HepG2 (cell line): ENCODE results near the gene TNFAIP3. TPM values are rescaled to one million over a fixed set of nuclear protein-coding genes. Genes with fewer than 3 reads are reported as not detected.

Experiments
- ATAC-seq: fragments of 200-7000 bp; cut with Tn5 transposase; 3 replicates; pipeline ENCODE4 v1.9.1; 2020; ENCODE audit warnings: mild to moderate bottlenecking, moderate library complexity
- BruUV-seq: library from RNA; stranded (reverse); fragments of 400-500 nt; replicated peaks from 2 replicates; lab custom pipeline; 2021; lab: Mats Ljungman, UMichigan
- CTCF ChIA-PET: fragments of 300-600 bp; formaldehyde crosslinking; extraction: SDS; loops from one replicate; lab custom pipeline; 2021; ENCODE audit warnings: low total read pairs, inconsistent platforms, low intra/inter-chr PET ratio; lab: Yijun Ruan, JAX
- POLR2A ChIA-PET: fragments of 350-600 bp; sonication (Branson Sonifier 250); formaldehyde crosslinking; loops from one replicate; lab custom pipeline; 2020; ENCODE audit warnings: antibody characterized with exemption, inconsistent platforms; lab: Yijun Ruan, JAX
- DNase-seq: peaks from one replicate; pipeline ENCODE4 v3.0.0-alpha.2; 2015; ENCODE audit warnings: low spot score
- FAIRE-seq: peaks from 3 replicates; lab custom pipeline; 2011; peaks lifted over from hg19 to GRCh38; lab: Jason Lieb, UNC
- H2AFZ ChIP-seq: one replicate; pipeline ENCODE4 v1.6.1; 2011; ENCODE audit warnings: low read length, inconsistent platforms
- H3K27ac ChIP-seq: fragments of 300-600 bp; 3 replicates; pipeline ENCODE4 v1.8.0; 2011; ENCODE audit warnings: mixed run types, mild to moderate bottlenecking, mixed read lengths, low read length, inconsistent platforms; ENCODE audit not compliant: insufficient read depth; ENCODE audit errors: extremely low read length
- H3K27me3 ChIP-seq, 2 experiments: fragments of 200-600 bp in 1 of 2; 2 replicates in 1 of 2; 3 replicates in 1 of 2; pipeline versions ENCODE4 v1.6.0 to v1.8.0; 2011; ENCODE audit warnings: low read length in 2 of 2, mild to moderate bottlenecking in 2 of 2, moderate library complexity in 2 of 2, inconsistent platforms in 1 of 2; ENCODE audit not compliant: insufficient read depth in 2 of 2, control insufficient read depth in 1 of 2
- H3K36me3 ChIP-seq, 2 experiments: fragments of 200-600 bp in 1 of 2; replicated peaks in 1 of 2; 2 replicates in 1 of 2; 3 replicates in 1 of 2; pipeline versions ENCODE4 v1.5.1 to v1.8.0; 2011; ENCODE audit warnings: low read length in 2 of 2, inconsistent platforms in 1 of 2; ENCODE audit not compliant: insufficient read depth in 2 of 2, control insufficient read depth in 1 of 2
- H3K4me1 ChIP-seq: 2 replicates; pipeline ENCODE4 v1.5.1; 2012; ENCODE audit warnings: low read length, inconsistent platforms; ENCODE audit not compliant: insufficient read depth
- H3K4me2 ChIP-seq: 2 replicates; pipeline ENCODE4 v1.6.0; 2011; ENCODE audit warnings: low read depth, low read length, inconsistent platforms
- H3K4me3 ChIP-seq, 3 experiments: fragments of 200-600 bp in 1 of 3; sonication (generic), shearing (Covaris generic) in 1 of 3; replicated peaks in 1 of 3; 2 replicates each; pipeline ENCODE4 v1.5.1; 2011 to 2016; ENCODE audit warnings: low read length in 3 of 3, inconsistent platforms in 2 of 3, low read depth in 2 of 3, mild to moderate bottlenecking in 2 of 3, control low read depth in 1 of 3, mixed read lengths in 1 of 3; ENCODE audit not compliant: insufficient read depth in 1 of 3
- H3K79me2 ChIP-seq: one replicate; pipeline ENCODE4 v1.6.1; 2011; ENCODE audit warnings: low read length, inconsistent platforms; ENCODE audit not compliant: insufficient read depth
- H3K9ac ChIP-seq: 2 replicates; pipeline ENCODE4 v1.6.0; 2011; ENCODE audit warnings: mild to moderate bottlenecking, low read depth, low read length, inconsistent platforms; ENCODE audit not compliant: insufficient read depth
- H3K9me3 ChIP-seq: 2 replicates; pipeline ENCODE4 v1.5.1; 2012; ENCODE audit warnings: mild to moderate bottlenecking, low read length
- H4K20me1 ChIP-seq: 2 replicates; pipeline ENCODE4 v1.6.0; 2011; ENCODE audit warnings: inconsistent platforms, mild to moderate bottlenecking, low read length, moderate library complexity; ENCODE audit not compliant: insufficient read depth
- CBX2 ChIP-seq, 2 experiments: fragments of 200-600 bp in 1 of 2; sonication (generic); formaldehyde crosslinking in 1 of 2; IDR thresholded peaks; 2 replicates each; pipeline versions ENCODE4 v1.7.0 to v1.8.1; 2018 to 2022; ENCODE audit warnings: low read depth in 2 of 2, low read length in 1 of 2, mild to moderate bottlenecking in 1 of 2, missing genetic modification reagents in 1 of 2
- CENPX ChIP-seq: sonication (generic); formaldehyde crosslinking; IDR thresholded peaks from 2 replicates; pipeline ENCODE4 v1.9.0; 2021; ENCODE audit warnings: mild to moderate bottlenecking, missing genetic modification reagents, moderate library complexity
- JARID2 ChIP-seq: sonication (generic); formaldehyde crosslinking; IDR thresholded peaks from 2 replicates; pipeline ENCODE4 v1.8.1; 2023; ENCODE audit warnings: missing genetic modification reagents, inconsistent platforms; ENCODE audit not compliant: insufficient replicate concordance
- LCORL ChIP-seq, 2 experiments: fragments of 450-650 bp in 1 of 2; sonication (generic) in 1 of 2; formaldehyde crosslinking in 1 of 2; IDR thresholded peaks; 2 replicates each; pipeline versions ENCODE4 v1.5.0 to v1.6.1; 2017 to 2020; ENCODE audit warnings: antibody characterized with exemption in 1 of 2, missing genetic modification reagents in 1 of 2
- MAFG ChIP-seq: sonication (generic); formaldehyde crosslinking; IDR thresholded peaks from 2 replicates; pipeline ENCODE4 v1.5.1; 2020; ENCODE audit warnings: mild to moderate bottlenecking, missing genetic modification reagents
- SMC3 ChIP-seq: IDR thresholded peaks from 2 replicates; pipeline ENCODE4 v1.6.1; 2011; ENCODE audit warnings: low read length, improper control_type of control experiment
- SNAPC5 ChIP-seq: sonication (generic); formaldehyde crosslinking; IDR thresholded peaks from 2 replicates; pipeline ENCODE4 v1.8.1; 2023; ENCODE audit warnings: mild to moderate bottlenecking, missing genetic modification reagents, borderline replicate concordance
- SRF ChIP-seq: IDR thresholded peaks from 2 replicates; pipeline ENCODE4 v1.6.1; 2011; ENCODE audit warnings: mild to moderate bottlenecking, low read depth, low read length, moderate library complexity
- ZBTB7B ChIP-seq: sonication (generic); formaldehyde crosslinking; IDR thresholded peaks from 2 replicates; pipeline ENCODE4 v1.4.0; 2020; ENCODE audit warnings: missing genetic modification reagents
- ZNF138 ChIP-seq: sonication (generic); formaldehyde crosslinking; IDR thresholded peaks from 2 replicates; pipeline ENCODE4 v1.5.0; 2020; ENCODE audit warnings: mild to moderate bottlenecking, low read depth, missing genetic modification reagents
- ZNF160 ChIP-seq: sonication (generic); formaldehyde crosslinking; IDR thresholded peaks from 2 replicates; pipeline ENCODE4 v1.8.0; 2022; ENCODE audit warnings: mild to moderate bottlenecking, inconsistent platforms, missing genetic modification reagents
- ZNF552 ChIP-seq: sonication (generic); formaldehyde crosslinking; IDR thresholded peaks from 2 replicates; pipeline ENCODE4 v1.9.0; 2022; ENCODE audit warnings: missing genetic modification reagents, mild to moderate bottlenecking, borderline replicate concordance
- WGBS: methylation state at CpG from one replicate; pipeline ENCODE4 v1.1.6; 2017; ENCODE audit warnings: low lambda C conversion rate; 5-methylcytosine and 5-hydroxymethylcytosine counted together
- in situ Hi-C: cut with HindIII; loops from 2 replicates; pipeline ENCODE4 v1.10.0; 2017; ENCODE audit warnings: low pct_unique_long_range_greater_than_20kb; ENCODE audit not compliant: extremely low pct_ligation_motif_present
- intact Hi-C: fragments of 100-400 bp; cut with micrococcal nuclease; formaldehyde crosslinking; loops from one replicate; pipeline ENCODE4 v1.10.0; 2022; ENCODE audit not compliant: unreplicated experiment
- polyA plus RNA-seq, 8 experiments: library from polyadenylated mRNA; depleted of rRNA in 3 of 8; stranded (reverse) in 7 of 8; unstranded in 1 of 8; fragments of >200 nt; fragmentation: Illumina TruSeq in 4 of 8; extraction: Trizol in 4 of 8; gene quantifications; 2 replicates each; pipeline versions ENCODE4 v1.2.1 to v1.2.3, GENCODE V29; 2011 to 2016; ENCODE audit warnings: low read depth in 4 of 8, missing spikeins in 1 of 8, mixed read lengths in 1 of 8; ENCODE audit not compliant: insufficient read depth in 1 of 8
- total RNA-seq, 5 experiments: library from RNA; depleted of rRNA; stranded (reverse); fragments of >200 nt; fragmentation: Illumina TruSeq; extraction: Trizol; gene quantifications; 2 replicates each; pipeline ENCODE4 v1.2.3, GENCODE V29; 2016; ENCODE audit warnings: low read depth in 1 of 5

The TNFAIP3 gene
- total and polyA plus RNA-seq, 2 of the 13 experiments (the other 11 are each of a cell fraction or from before 2014, with no cell fraction given), result 28.2 to 47.1 TPM

GRCh38 chr6:137820425-137820824 lies 46.6 kb upstream of the TNFAIP3 start:
- in situ Hi-C loops, result no loop called here
- Histone ChIP-seq H2AFZ (no peak overlapping the region), H3K36me3 (no peaks in the 10 kb centered on the region), H3K4me3 (no peak overlapping the region), H3K4me1 (peaks cover 29% of the 10 kb centered on the region), H3K9me3 (no peaks in the 10 kb centered on the region), H3K27me3 (no peaks in the 10 kb centered on the region), H3K4me2 (no peak overlapping the region), H3K27ac (no peak overlapping the region), H3K9ac (no peak overlapping the region), H3K79me2 (no peaks in the 10 kb centered on the region), H4K20me1 (no peaks in the 10 kb centered on the region)
- ATAC-seq (no peak), FAIRE-seq (no peak), DNase-seq (no peak)
- ChIA-PET POLR2A (no interaction called here), CTCF (no interaction called here)
- WGBS, result 87% methylated on average over 2 of the region's 2 CpGs
- no peak for TF ChIP-seq MAFG (CRISPR knock-in tag)
- no peak for TF ChIP-seq SMC3
- no peak for TF ChIP-seq JARID2 (CRISPR knock-in tag)
- TF ChIP-seq LCORL (IDR thresholded peaks at IDR 0.05), result no peak
- no peak for TF ChIP-seq LCORL (CRISPR knock-in tag; IDR thresholded peaks at IDR 0.05)
- TF ChIP-seq ZBTB7B (CRISPR knock-in tag), result no peak
- TF ChIP-seq SNAPC5 (CRISPR knock-in tag), result no peak
- no peak for TF ChIP-seq SRF
- TF ChIP-seq ZNF552 (CRISPR knock-in tag), result no peak
- no peak for TF ChIP-seq ZNF138 (CRISPR knock-in tag)
- no peak for TF ChIP-seq ZNF160 (CRISPR knock-in tag)
- TF ChIP-seq CENPX (CRISPR knock-in tag), result no peak
- no peak for TF ChIP-seq CBX2 (IDR thresholded peaks at IDR 0.05; ENCODE audit: low read depth, low read length)
- no peak for TF ChIP-seq CBX2 (CRISPR knock-in tag; IDR thresholded peaks at IDR 0.05; ENCODE audit: low read depth)
- BruUV-seq, result no TSS peak
- intact Hi-C loops, result no loop called here
